A673 (cell line): ENCODE data around the gene PLVAP. TPM values are rescaled to one million over a fixed set of nuclear protein-coding genes. Genes with fewer than 3 reads are reported as not detected.

Source experiments
- BruUV-seq: library from RNA; stranded (reverse); fragments of 400-500 nt; replicated peaks from 2 replicates; lab custom pipeline; 2021; lab: Mats Ljungman, UMichigan
- CTCF ChIA-PET: fragments of 300-600 bp; sonication (Branson Sonifier 250); formaldehyde crosslinking; loops from one replicate; lab custom pipeline; 2022; ENCODE audit warnings: antibody characterized with exemption; lab: Charles Lee
- POLR2A ChIA-PET: fragments of 300-600 bp; sonication (Branson Sonifier 250); formaldehyde crosslinking; loops from one replicate; lab custom pipeline; 2022; ENCODE audit warnings: antibody characterized with exemption; ENCODE audit not compliant: low non-redundant PET; lab: Charles Lee
- DNase-seq: peaks from one replicate; pipeline ENCODE4 v3.0.0-alpha.2; 2015; ENCODE audit warnings: low spot score
- H3K27ac ChIP-seq: fragments of 200-600 bp; sonication (generic); 2 replicates; pipeline ENCODE4 v1.5.1; 2016; ENCODE audit warnings: mixed run types, low read depth, mild to moderate bottlenecking, mixed read lengths, antibody characterized with exemption, low read length; ENCODE audit not compliant: poor library complexity, severe bottlenecking
- H3K27me3 ChIP-seq: fragments of 200-600 bp; sonication (generic); replicated peaks from 2 replicates; pipeline ENCODE4 v1.6.1; 2017; ENCODE audit warnings: mixed run types, low read depth, mild to moderate bottlenecking, mixed read lengths, antibody characterized with exemption, low read length; ENCODE audit not compliant: insufficient read depth, poor library complexity
- H3K36me3 ChIP-seq: fragments of 200-600 bp; sonication (generic); 2 replicates; pipeline ENCODE4 v1.6.1; 2016; ENCODE audit warnings: mixed run types, mild to moderate bottlenecking, mixed read lengths, antibody characterized with exemption, low read length; ENCODE audit not compliant: insufficient read depth, poor library complexity, severe bottlenecking
- H3K4me1 ChIP-seq: fragments of 200-600 bp; sonication (generic); 2 replicates; pipeline ENCODE4 v1.6.1; 2017; ENCODE audit warnings: mixed run types, mild to moderate bottlenecking, mixed read lengths, antibody characterized with exemption, low read length; ENCODE audit not compliant: insufficient read depth, poor library complexity, severe bottlenecking
- H3K4me3 ChIP-seq: fragments of 200-600 bp; sonication (generic); 2 replicates; pipeline ENCODE4 v1.5.1; 2016; ENCODE audit warnings: low read depth, mixed run types, mild to moderate bottlenecking, mixed read lengths, low read length; ENCODE audit not compliant: poor library complexity, severe bottlenecking
- H3K9me3 ChIP-seq: fragments of 200-600 bp; sonication (generic); 2 replicates; pipeline ENCODE4 v1.6.1; 2016; ENCODE audit warnings: mixed run types, low read depth, mild to moderate bottlenecking, mixed read lengths, antibody characterized with exemption, low read length; ENCODE audit not compliant: poor library complexity, severe bottlenecking
- EZH2 ChIP-seq: fragments of 200-600 bp; sonication (generic); IDR thresholded peaks from 2 replicates; pipeline ENCODE4 v1.6.1; 2017; ENCODE audit warnings: borderline replicate concordance, low read depth, mild to moderate bottlenecking, mixed read lengths, antibody characterized with exemption, low read length; ENCODE audit not compliant: poor library complexity, severe bottlenecking
- intact Hi-C: fragments of 100-400 bp; cut with micrococcal nuclease; formaldehyde crosslinking; loops from one replicate; pipeline ENCODE4 v1.10.0; 2022; ENCODE audit not compliant: unreplicated experiment
- total RNA-seq: library from RNA; stranded (reverse); gene quantifications from 2 replicates; pipeline ENCODE4 v1.2.3, GENCODE V29; 2021
- TF ChIP-seq, protein P1 (sequence below): fragments of 300-800, 200-600 bp; sonication (generic); conservative IDR thresholded peaks from 2 replicates; pipeline ENCODE4 v1.5.1; 2017; ENCODE audit warnings: low read depth, mild to moderate bottlenecking, antibody characterized with exemption, low read length, moderate library complexity, mixed read lengths

The PLVAP gene
- total RNA-seq, 1 experiment from 2014 or later = 0.24 TPM

DNA sequence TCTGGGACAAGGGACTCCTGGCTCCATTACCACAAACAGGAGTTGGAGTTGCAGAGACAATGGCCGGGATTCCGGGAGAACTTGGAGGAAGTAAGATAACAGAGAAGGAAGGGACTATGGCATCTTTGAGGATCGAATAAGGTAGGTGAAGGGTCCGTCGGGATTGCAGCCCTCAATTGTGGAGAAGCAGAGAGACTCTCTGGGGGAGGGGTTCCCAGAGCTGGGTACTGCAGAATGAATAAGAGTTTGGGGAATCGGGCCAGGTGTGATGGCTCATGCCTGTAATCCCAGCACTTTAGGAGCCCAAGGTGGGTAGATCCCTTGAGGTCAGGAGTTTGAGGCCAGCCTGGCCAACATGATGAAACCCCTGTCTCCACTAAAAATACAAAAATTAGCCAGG, 24.5 kb upstream of the PLVAP start:
- no peak overlapping the region for H3K4me3 ChIP-seq
- no TSS peak for BruUV-seq
- TF ChIP-seq, protein P1, sequence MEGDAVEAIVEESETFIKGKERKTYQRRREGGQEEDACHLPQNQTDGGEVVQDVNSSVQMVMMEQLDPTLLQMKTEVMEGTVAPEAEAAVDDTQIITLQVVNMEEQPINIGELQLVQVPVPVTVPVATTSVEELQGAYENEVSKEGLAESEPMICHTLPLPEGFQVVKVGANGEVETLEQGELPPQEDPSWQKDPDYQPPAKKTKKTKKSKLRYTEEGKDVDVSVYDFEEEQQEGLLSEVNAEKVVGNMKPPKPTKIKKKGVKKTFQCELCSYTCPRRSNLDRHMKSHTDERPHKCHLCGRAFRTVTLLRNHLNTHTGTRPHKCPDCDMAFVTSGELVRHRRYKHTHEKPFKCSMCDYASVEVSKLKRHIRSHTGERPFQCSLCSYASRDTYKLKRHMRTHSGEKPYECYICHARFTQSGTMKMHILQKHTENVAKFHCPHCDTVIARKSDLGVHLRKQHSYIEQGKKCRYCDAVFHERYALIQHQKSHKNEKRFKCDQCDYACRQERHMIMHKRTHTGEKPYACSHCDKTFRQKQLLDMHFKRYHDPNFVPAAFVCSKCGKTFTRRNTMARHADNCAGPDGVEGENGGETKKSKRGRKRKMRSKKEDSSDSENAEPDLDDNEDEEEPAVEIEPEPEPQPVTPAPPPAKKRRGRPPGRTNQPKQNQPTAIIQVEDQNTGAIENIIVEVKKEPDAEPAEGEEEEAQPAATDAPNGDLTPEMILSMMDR = no peak
- TF ChIP-seq EZH2 = no peak
- DNase-seq = no peak
- no peak overlapping the region for H3K27ac ChIP-seq
- H3K4me1 ChIP-seq = peaks cover 13% of the 10 kb centered on the region
- intact Hi-C loops = no loop called here
- ChIA-PET CTCF (no interaction called here), POLR2A (no interaction called here)
- no peaks in the 10 kb centered on the region for H3K9me3 ChIP-seq
- no peaks in the 10 kb centered on the region for H3K36me3 ChIP-seq
- no peaks in the 10 kb centered on the region for H3K27me3 ChIP-seq

DNA sequence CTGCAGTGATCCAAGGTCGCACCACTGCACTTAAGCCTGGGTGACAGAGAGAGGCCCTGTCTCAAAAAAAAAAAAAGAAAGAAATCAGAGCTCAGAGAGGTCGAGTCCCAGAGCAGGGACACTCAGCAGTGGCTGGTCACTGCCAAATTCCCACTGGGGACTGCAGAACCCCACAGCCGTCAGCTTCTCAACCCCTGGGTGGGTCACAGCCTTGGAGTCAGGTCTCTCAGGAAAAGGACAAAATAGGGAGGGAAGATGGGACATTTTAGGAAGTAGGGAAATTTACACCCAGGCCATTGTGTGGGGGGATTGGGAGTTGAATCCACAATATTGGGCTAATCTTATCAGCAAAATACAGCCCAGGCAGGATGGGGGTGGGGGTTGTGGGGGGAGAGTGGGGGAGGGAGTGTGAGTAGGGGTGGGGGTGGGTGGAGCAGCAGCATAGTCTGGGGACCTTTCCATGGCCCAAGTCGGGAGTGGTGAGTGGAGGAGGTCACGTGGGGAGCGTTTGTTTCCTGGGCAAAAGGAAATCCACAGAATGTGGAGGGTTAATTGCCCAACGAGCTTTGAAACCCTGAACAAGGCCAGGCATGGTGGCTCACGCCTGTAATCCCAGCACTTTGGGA, 21.9 kb upstream of the PLVAP start:
- peaks cover 4% of the 10 kb centered on the region for H3K4me1 ChIP-seq
- no peaks in the 10 kb centered on the region for H3K9me3 ChIP-seq
- H3K27ac ChIP-seq = no peak overlapping the region
- no peaks in the 10 kb centered on the region for H3K36me3 ChIP-seq
- DNase-seq = no peak
- H3K27me3 ChIP-seq = no peaks in the 10 kb centered on the region
- no peak overlapping the region for H3K4me3 ChIP-seq
- CTCF ChIA-PET = no interaction called here
- no TSS peak for BruUV-seq
- POLR2A ChIA-PET = no interaction called here
- intact Hi-C loops = no loop called here
- TF ChIP-seq, protein P1 = no peak
- TF ChIP-seq EZH2 = no peak

DNA sequence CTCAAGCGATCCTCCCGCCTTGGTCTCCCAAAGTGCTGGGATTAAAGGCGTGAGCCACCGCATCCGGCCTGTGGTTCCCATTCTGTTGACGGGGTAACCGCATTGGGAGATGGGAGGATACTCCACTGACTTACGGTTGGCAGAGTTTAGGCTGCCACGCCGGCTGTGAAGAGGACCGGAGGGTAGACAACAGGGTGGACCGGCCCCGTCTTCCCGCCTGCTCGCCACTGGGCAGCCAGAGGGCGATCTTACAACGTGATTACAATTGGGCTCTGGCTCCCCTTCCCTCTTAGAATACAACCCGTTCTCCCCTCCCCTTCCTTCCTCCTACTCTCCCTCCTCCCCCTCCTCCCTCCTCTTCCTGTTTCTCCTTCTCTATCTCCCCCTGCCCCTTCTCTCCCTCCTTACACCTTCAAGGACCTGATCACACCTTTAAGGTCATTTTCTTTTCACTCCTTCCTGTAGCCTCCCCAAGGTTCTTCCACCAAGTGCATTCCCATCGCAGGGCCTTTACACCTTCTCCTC, 17.8 kb upstream of the PLVAP start:
- CTCF ChIA-PET = interaction anchor here (1.5 kb wide), 1 partner anchor 538 kb away, joined by 3 read pairs; the partner anchor contains the start of gene CCDC124
- H3K27ac ChIP-seq = no peak overlapping the region
- no peak overlapping the region for H3K4me3 ChIP-seq
- POLR2A ChIA-PET = no interaction called here
- no peaks in the 10 kb centered on the region for H3K36me3 ChIP-seq
- no peaks in the 10 kb centered on the region for H3K9me3 ChIP-seq
- intact Hi-C loops = loop anchor here (2.0 kb wide), 1 partner anchor 72 kb away; no protein-coding TSS in a partner anchor
- H3K4me1 ChIP-seq = peaks cover 5% of the 10 kb centered on the region
- TF ChIP-seq, protein P1 = peak; percentile 82
- TF ChIP-seq EZH2 = no peak
- no TSS peak for BruUV-seq
- DNase-seq = peak; percentile 84
- no peaks in the 10 kb centered on the region for H3K27me3 ChIP-seq
